NB4 (cell line): ENCODE measurements around the gene CCDC97.

Experiments used
- DNase-seq: peaks from one replicate; pipeline ENCODE4 v3.0.0; 2010; ENCODE audit warnings: low read depth
- H3K4me3 ChIP-seq: one replicate; pipeline ENCODE4 v1.5.1; 2011; ENCODE audit warnings: mild to moderate bottlenecking, low read depth, low read length, moderate library complexity
- MAX ChIP-seq: IDR thresholded peaks from 2 replicates; pipeline ENCODE4 v1.6.1; 2011; ENCODE audit warnings: low read depth, low read length
- MYC ChIP-seq: IDR thresholded peaks from 2 replicates; pipeline ENCODE4 v1.6.1; 2011; ENCODE audit warnings: low read depth, low read length
- POLR2A ChIP-seq: IDR thresholded peaks from 2 replicates; pipeline ENCODE4 v1.6.1; 2011; ENCODE audit warnings: mild to moderate bottlenecking; ENCODE audit not compliant: insufficient read length; ENCODE audit errors: extremely low read depth
- TF ChIP-seq, protein P1 (sequence below): IDR thresholded peaks from one replicate; pipeline ENCODE4 v1.5.1; 2012; ENCODE audit warnings: low read depth, low read length

CCDC97 gene

DNA sequence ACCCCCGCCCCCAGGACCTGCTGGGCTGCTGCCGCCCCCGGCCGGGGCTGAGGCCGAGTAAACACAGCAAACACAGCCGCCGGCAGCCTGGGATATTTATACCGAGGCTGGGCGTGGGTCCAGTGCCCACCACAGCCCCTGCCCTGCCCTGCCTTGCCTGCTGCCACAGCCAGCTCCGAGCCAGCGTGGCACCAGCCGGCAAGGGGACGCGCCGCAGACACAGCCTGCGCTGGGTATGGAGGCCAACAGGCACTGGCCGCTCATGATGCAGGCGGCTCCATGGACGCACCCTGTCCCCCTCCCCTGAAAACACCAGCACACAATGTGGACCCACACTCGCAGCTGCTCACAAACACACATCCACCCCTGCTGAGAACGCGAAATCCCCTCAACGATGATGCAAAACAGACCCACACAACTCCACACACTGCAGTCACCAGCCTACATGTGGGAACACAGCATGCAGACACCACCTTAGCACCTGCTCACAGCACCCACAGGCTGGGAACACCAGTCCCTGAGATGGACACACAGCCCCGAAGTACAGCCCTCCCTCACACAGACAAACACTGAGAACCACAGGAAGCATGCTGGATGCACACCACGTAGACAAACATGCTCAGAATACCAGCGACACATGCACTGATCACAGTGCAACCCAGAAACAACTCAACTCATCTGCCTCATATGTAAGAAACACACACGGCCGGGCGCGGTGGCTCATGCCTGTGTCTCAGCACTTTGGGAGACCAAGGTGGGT is 16.2 kb downstream of the CCDC97 start:
- H3K4me3 ChIP-seq = no peak overlapping the region
- no peak for DNase-seq
- TF ChIP-seq MAX = no peak

- TF ChIP-seq MAX (peak; percentile 39; the same call in 1 of the 2 replicates), POLR2A (no peak)
- peak overlapping the region; percentile 25 for H3K4me3 ChIP-seq
- no peak for DNase-seq
These were observed 17.2 kb downstream of the CCDC97 start for GRCh38 chr19:41327076-41327575.

DNA sequence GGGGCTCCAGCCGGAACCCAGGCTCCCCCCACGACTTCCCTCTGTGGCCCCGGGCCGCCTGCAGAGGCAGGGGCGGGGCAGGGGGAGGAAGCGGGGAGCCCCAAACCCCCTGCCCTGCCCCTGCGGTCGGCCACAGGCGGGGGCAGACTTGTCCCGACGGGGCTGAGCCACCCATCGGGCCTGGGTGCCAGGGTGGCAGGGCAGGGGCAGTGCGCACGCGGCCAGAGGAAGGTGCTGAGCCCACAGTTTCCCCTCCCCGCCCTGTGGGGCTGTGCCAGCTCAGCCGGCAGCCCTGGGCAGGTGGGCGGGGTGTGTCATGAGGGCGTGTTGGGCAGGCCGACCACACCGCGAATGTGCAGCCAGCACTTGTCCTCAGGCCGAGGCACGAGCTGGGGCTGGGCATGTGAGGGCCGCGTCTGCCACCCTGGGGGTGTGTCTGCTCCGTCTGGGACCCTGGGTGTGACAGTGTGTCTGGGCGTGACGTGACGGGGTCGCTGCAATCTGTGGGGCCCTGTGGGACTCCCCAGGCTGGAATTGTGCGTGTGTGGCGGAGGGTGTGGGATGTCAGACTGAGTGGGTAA is 17.7 kb downstream of the CCDC97 start:
- TF ChIP-seq, protein P1, sequence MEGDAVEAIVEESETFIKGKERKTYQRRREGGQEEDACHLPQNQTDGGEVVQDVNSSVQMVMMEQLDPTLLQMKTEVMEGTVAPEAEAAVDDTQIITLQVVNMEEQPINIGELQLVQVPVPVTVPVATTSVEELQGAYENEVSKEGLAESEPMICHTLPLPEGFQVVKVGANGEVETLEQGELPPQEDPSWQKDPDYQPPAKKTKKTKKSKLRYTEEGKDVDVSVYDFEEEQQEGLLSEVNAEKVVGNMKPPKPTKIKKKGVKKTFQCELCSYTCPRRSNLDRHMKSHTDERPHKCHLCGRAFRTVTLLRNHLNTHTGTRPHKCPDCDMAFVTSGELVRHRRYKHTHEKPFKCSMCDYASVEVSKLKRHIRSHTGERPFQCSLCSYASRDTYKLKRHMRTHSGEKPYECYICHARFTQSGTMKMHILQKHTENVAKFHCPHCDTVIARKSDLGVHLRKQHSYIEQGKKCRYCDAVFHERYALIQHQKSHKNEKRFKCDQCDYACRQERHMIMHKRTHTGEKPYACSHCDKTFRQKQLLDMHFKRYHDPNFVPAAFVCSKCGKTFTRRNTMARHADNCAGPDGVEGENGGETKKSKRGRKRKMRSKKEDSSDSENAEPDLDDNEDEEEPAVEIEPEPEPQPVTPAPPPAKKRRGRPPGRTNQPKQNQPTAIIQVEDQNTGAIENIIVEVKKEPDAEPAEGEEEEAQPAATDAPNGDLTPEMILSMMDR = no peak
- TF ChIP-seq MYC (peak; percentile 69), MAX (peak; percentile 57), POLR2A (no peak)
- H3K4me3 ChIP-seq = peak overlapping the region; percentile 25
- DNase-seq = peak; percentile 91

DNA sequence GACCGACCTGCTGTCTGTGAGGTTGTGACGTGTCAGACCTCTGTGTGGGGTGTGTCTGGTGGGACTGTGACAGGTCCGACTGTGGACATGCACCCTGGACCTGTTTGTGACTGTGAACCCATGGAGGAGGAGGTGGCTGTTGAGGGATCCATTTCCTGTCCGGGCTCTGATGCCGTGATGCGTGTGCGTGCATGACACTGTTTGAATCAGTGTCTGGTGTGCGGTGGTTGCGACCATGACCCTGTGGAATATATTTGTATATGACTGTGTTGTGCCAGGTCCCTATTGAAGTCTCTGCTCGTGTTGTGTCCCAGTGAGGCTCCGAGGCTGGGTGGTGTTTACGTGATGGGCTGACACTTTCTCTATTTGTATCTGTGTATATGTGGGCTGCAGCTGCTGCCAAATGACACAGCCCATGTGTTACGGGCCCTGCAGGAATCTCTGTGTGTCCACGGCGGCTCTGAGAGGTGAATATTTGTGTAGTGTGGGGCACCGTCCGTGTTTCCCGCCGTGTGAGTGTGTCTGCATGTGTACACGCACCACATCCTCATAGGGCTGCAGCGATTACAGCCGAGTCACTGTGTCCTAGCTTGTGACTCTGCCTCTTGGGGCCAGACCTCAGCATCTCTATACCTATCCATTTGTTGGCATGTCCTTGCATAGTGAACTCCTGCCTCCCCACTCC is 18.3 kb downstream of the CCDC97 start:
- DNase-seq = no peak
- H3K4me3 ChIP-seq = peak overlapping the region; percentile 25
- TF ChIP-seq POLR2A = no peak
- TF ChIP-seq MYC = no peak
- TF ChIP-seq, protein P1 = no peak
- no peak for TF ChIP-seq MAX

GRCh38 chr19:41328842-41329225 is 18.9 kb downstream of the CCDC97 start:
- TF ChIP-seq MYC = no peak
- TF ChIP-seq POLR2A = no peak
- TF ChIP-seq, protein P1 = no peak
- TF ChIP-seq MAX = no peak
- DNase-seq = peak; percentile 72
- H3K4me3 ChIP-seq = no peak overlapping the region

- no peak for DNase-seq
- H3K4me3 ChIP-seq = no peak overlapping the region
- TF ChIP-seq MAX = no peak
- TF ChIP-seq, protein P1 = no peak
- TF ChIP-seq MYC = no peak
- TF ChIP-seq POLR2A = no peak
These were observed 20.5 kb downstream of the CCDC97 start for GRCh38 chr19:41330481-41330880.
